Ovary (tissue), 9 donors: Measurements from ENCODE around the gene COBL. TPM values are rescaled to one million over a fixed set of nuclear protein-coding genes. Genes with fewer than 3 reads are reported as not detected.

Experiments used
- DNase-seq, 5 donors: peaks; one replicate each; pipeline ENCODE4 v3.0.0-alpha.2; 2019 to 2020
- H3K27ac ChIP-seq, 2 donors: fragments of 200-600 bp; one replicate each; pipeline versions ENCODE4 v1.5.1 to v1.8.0; 2019 to 2022
- H3K27me3 ChIP-seq: fragments of 200-600 bp; one replicate; pipeline ENCODE4 v1.8.0; 2022
- H3K36me3 ChIP-seq: fragments of 200-600 bp; sonication (generic); one replicate; pipeline ENCODE4 v1.5.1; 2019
- H3K4me1 ChIP-seq: one replicate; pipeline ENCODE4 v1.8.1; 2013; ENCODE audit warnings: mild to moderate bottlenecking, moderate library complexity; ENCODE audit not compliant: insufficient read depth
- H3K4me3 ChIP-seq: fragments of 200-600 bp; sonication (generic); one replicate; pipeline ENCODE4 v1.5.1; 2017
- H3K9me3 ChIP-seq, 2 donors: fragments of 200-600 bp in 1 of 2; sonication (generic) in 1 of 2; one replicate each; pipeline versions ENCODE4 v1.5.1 to v1.8.1; 2013 to 2019; ENCODE audit warnings: mild to moderate bottlenecking in 1 of 2, moderate library complexity in 1 of 2
- EP300 ChIP-seq: sonication (generic); formaldehyde crosslinking; IDR thresholded peaks from one replicate; pipeline ENCODE4 v1.6.1; 2017; ENCODE audit warnings: antibody characterized with exemption
- POLR2A ChIP-seq: fragments of 450-650 bp; IDR thresholded peaks from one replicate; pipeline ENCODE4 v1.6.1; 2017; ENCODE audit warnings: antibody characterized with exemption, mild to moderate bottlenecking, moderate library complexity
- WGBS, 3 donors: extraction: QIAGEN DNeasy Blood & Tissue Kit in 1 of 3; methylation state at CpG; one replicate each; pipeline versions ENCODE4 v1.1.5 to v1.1.7; 2013 to 2017; 5-methylcytosine and 5-hydroxymethylcytosine counted together
- intact Hi-C, 4 donors: fragments of 100-400 bp; cut with DNase I; formaldehyde crosslinking; loops; one replicate each; pipeline versions ENCODE4 v1.11.0 to v1.15.1; 2022 to 2023
- polyA plus RNA-seq, 2 donors: library from polyadenylated mRNA; stranded (reverse); fragments of 200-250 nt in 1 of 2; fragments of 350-450 nt in 1 of 2; fragmentation: Illumina TruSeq in 1 of 2; extraction: RNeasy Lipid Tissue Mini Kit (QIAGEN cat#74804) in 1 of 2; gene quantifications; one replicate each; pipeline ENCODE4 v1.2.3, GENCODE V29; 2013 to 2014
- total RNA-seq, 7 donors: library from RNA; depleted of rRNA in 2 of 7; stranded (reverse); fragments of >200 nt in 2 of 7; fragmentation: NEBNext Ultra II Directional in 3 of 7; extraction: Animal tissue kit (Norgen Biotek cat#: 25700) in 3 of 7; gene quantifications; one replicate each; pipeline versions ENCODE4 v1.1.0 to v1.2.4, GENCODE V29; 2016 to 2023
- TF ChIP-seq, protein P1 (sequence below), 3 donors: fragments of 450-650 bp in 2 of 3; fragments of 200-600 bp in 1 of 3; IDR thresholded peaks; one replicate each; pipeline versions ENCODE4 v1.5.1 to v1.8.0; 2016 to 2022; ENCODE audit warnings: antibody characterized with exemption in 3 of 3, mild to moderate bottlenecking in 1 of 3
- donor health status: DM: no; HTN: no; CAD: no; lungs with moderate emphysema.
- donor health status: DM: no; HTN: no; CAD: no.
- donor health status: Bipolar disorder and iron deficiency.
- donor health status: DM: yes; HTN: yes; CAD: no.
- donor health status: DM: no; HTN: no; CAD: no.
- donor health status: DM: yes; HTN: yes; CAD: no.

Gene COBL
- total and polyA plus RNA-seq, 9 donors, result 0.87 to 33.4 (median 3.9) TPM

DNA sequence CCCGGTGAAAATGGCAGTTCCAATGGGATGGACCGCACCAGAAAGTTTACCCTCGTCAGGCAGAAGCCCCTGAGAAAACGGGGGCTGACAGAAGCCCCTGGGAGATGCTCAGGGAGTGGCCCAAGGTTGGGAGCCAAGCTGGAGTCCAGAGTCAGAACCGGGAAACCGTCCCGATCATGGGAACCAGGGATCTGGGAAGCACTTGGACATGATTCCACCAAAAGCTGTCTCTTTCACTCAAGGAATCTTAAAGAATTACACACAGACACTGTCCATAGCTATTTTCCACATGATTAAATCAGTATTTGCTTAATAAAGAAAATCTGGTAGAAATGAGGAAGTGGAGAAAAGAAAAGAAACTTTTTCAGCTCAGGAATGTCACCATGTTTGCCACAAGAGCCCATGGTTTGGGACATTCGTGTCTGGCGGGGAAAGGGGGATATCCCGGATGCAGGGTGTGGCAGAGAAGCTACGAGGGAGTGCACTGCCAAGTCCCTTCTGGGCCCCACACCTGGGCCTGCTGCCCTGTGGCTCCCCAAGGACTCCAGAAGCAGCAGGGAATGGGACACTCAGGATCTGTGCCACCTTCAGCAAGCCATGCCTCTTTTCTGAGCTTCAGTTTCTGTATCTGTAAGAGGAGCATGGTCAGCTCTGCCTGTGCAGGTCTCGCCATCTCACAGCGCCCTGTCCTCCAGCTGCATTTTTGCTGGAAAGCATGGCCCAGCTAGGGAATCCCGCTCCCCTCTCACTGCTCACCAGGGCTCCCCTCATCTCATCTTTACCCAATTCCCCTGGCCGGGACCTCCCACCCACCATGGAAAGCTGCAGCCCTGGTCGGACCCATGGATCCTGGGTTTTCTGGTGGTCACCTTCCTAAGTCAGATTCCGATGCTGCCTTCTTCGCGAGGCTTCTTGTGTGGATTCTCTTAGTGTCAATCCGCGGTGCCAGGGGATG, 308.8 kb downstream of the COBL start:
- Histone ChIP-seq H3K27ac (no peak overlapping the region), H3K9me3 (no peaks in the 10 kb centered on the region), H3K4me1 (no peaks in the 10 kb centered on the region), H3K27me3 (no peaks in the 10 kb centered on the region), H3K4me3 (no peak overlapping the region), H3K36me3 (no peaks in the 10 kb centered on the region)
- intact Hi-C loops, result no loop called here
- TF ChIP-seq, protein P1, sequence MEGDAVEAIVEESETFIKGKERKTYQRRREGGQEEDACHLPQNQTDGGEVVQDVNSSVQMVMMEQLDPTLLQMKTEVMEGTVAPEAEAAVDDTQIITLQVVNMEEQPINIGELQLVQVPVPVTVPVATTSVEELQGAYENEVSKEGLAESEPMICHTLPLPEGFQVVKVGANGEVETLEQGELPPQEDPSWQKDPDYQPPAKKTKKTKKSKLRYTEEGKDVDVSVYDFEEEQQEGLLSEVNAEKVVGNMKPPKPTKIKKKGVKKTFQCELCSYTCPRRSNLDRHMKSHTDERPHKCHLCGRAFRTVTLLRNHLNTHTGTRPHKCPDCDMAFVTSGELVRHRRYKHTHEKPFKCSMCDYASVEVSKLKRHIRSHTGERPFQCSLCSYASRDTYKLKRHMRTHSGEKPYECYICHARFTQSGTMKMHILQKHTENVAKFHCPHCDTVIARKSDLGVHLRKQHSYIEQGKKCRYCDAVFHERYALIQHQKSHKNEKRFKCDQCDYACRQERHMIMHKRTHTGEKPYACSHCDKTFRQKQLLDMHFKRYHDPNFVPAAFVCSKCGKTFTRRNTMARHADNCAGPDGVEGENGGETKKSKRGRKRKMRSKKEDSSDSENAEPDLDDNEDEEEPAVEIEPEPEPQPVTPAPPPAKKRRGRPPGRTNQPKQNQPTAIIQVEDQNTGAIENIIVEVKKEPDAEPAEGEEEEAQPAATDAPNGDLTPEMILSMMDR (IDR thresholded peaks at IDR 0.05), result no peak
- TF ChIP-seq POLR2A, result no peak
- no peak for TF ChIP-seq EP300
- 88 to 91% (median 91%) methylated on average over 21 of the region's 21 CpGs for WGBS, 3 donors
- no peak for DNase-seq

DNA sequence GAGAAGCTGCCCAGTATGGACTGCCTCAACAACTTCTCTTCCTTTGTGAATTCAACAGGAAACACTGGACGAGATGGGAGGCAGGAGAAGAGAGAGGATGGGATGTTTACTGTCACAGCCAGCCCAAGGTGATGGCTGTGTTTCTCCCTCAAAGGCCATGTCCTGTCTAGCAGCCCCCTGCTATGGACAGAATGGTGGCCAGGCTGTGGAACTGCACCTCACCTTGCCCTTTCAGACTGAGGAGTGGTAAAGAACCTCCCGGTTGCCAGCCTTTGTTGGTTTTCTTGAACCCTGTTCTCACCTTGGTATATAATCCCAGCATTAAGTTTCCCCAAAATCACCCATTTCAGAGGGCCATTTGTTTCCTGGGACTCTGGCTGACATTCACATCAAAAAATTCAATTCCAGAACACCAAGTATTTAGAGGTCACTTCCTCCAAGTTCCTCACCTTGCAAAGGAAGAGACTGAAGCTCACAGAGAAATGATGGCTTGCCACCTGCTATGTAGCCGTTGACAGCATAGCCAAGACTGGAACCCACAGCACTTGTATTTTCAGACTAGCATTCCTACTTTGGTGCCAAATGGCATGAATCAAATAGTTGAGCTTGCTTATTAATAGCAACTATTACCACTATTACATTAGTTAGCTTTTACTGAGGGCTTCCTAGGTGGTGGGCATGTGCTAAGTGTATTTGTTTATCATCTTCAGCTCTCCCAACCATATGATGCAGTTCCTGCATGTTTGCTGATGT, 309.9 kb downstream of the COBL start:
- H3K9me3 ChIP-seq, result no peaks in the 10 kb centered on the region
- 55 to 73% (median 61%) methylated on average over 3 of the region's 3 CpGs for WGBS, 3 donors
- no peak overlapping the region for H3K27ac ChIP-seq
- no peaks in the 10 kb centered on the region for H3K36me3 ChIP-seq
- no peak for DNase-seq
- TF ChIP-seq, protein P1 (IDR thresholded peaks at IDR 0.05), result no peak
- no peak for TF ChIP-seq POLR2A
- TF ChIP-seq EP300, result no peak
- intact Hi-C loops, result no loop called here
- H3K4me1 ChIP-seq, result no peaks in the 10 kb centered on the region
- H3K27me3 ChIP-seq, result no peaks in the 10 kb centered on the region
- no peak overlapping the region for H3K4me3 ChIP-seq

DNA sequence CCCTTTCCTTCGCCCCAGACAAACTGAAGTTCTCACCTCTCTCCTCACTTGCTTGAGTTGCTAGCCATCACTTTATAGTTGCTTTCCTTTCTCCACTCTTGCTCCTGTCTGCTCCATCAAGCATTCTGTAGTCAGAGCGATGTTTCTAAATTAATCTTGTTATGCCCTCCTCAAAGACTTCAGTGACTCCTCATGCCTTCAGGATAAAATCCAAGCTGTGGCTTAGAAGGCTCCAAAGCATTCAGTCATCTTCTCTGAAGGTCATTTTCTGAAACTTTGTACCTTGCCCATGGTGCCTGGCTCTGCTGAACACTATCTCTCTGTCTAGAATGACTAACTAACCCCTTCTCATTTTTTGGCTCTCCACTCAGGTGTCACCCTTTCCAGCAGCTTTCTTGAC, 311.5 kb downstream of the COBL start:
- no peak for DNase-seq
- H3K9me3 ChIP-seq, result no peaks in the 10 kb centered on the region
- H3K36me3 ChIP-seq, result no peaks in the 10 kb centered on the region
- H3K27ac ChIP-seq, result no peak overlapping the region
- intact Hi-C loops, result no loop called here
- H3K4me1 ChIP-seq, result no peaks in the 10 kb centered on the region
- TF ChIP-seq POLR2A (no peak), EP300 (no peak)
- TF ChIP-seq, protein P1 (IDR thresholded peaks at IDR 0.05), result no peak
- no peaks in the 10 kb centered on the region for H3K27me3 ChIP-seq
- 77 to 91% (median 86%) methylated on average over 2 of the region's 2 CpGs for WGBS, 3 donors
- no peak overlapping the region for H3K4me3 ChIP-seq

DNA sequence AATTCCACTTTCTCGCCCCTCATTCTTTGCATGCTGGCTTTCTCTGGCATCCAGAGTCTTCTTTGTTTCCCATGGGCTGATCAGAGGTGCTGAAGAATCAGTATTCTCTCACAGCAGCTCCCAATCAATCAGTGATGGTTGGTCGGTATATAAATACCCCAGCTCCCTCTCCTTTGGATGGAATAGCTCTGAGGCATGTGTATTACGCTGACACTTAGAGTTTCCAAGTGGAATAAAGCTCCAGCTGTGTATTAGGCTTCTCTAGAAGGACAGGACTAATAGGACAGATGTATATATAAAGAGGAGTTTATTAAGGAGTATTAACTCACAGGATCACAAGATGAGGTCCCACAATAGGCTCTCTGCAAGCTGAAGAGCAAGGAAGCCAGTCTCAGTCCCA, 315.7 kb downstream of the COBL start:
- 51 to 58% (median 58%) methylated on average over 3 of the region's 3 CpGs for WGBS, 3 donors
- Histone ChIP-seq H3K4me1 (no peaks in the 10 kb centered on the region), H3K4me3 (no peak overlapping the region), H3K36me3 (no peaks in the 10 kb centered on the region), H3K27ac (no peak overlapping the region), H3K27me3 (no peaks in the 10 kb centered on the region), H3K9me3 (no peaks in the 10 kb centered on the region)
- TF ChIP-seq POLR2A (no peak), EP300 (no peak)
- TF ChIP-seq, protein P1 (IDR thresholded peaks at IDR 0.05), result no peak
- DNase-seq, result no peak
- intact Hi-C loops, result no loop called here
